Measurements from ENCODE around the gene ANKDD1B.

ANKDD1B gene

DNA sequence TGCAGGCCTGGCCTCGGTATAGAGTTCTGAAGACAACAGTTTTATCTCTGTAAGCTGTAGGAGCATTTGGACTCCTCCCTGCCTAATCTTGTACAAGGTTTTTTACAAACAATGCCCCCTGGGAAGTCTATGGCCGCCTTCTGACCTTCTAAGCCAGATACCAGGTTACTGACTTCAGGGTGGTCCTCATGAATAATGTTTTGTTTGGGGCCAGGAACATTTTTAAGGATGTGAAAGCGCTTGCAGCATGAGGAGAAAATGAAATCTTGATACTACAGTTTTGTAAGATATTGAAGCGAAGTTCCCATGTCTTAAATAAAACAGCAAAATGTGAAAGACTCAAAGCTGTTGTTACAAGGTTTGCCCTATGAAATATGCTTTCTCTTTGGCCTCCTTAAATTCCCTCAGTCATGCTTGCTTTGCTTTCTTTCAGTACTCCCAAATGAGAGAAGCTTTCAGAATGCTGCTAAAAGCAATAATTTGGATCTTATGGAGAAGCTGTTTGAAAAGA, 5.2 kb downstream of the ANKDD1B start:
- DNase-seq (ENCODE audit: low spot score), result no peak

GRCh38 chr5:75616971-75617621, 5.8 kb downstream of the ANKDD1B start:
- DNase-seq (ENCODE audit: low spot score), result no peak

DNA sequence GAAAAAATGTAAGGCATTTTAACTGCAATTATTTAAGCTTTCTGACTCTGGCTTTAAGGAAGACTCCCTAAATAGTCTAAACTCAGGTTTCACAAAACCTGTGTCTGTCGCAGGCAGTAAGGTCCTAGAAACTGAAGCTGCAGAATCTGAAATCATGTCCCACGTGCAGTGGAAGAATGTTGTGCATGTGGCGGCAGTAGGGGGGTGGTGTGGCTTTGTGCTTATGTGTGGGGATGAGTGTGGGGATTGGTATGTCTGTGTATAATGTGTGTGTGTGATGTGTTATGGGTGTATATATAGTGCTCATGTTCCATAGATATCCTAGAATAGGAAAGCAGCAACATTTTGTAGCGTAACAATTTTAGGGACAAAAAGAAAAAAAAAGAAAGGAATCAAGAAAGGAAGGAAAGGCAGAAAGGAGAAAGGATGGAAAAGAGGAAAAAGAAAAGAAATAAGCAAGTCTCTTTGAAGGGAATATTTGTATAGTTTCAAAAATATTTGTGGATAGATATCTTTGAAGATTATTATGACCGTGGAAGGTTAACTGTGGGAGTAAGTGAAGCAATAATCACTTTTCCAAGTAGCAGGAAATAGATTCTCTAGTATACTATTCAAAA, 6.6 kb downstream of the ANKDD1B start:
- no peak for DNase-seq (ENCODE audit: low spot score)

- no peak for DNase-seq (ENCODE audit: low spot score)
Measured at GRCh38 chr5:75620184-75620959, 9.1 kb downstream of the ANKDD1B start.

DNA sequence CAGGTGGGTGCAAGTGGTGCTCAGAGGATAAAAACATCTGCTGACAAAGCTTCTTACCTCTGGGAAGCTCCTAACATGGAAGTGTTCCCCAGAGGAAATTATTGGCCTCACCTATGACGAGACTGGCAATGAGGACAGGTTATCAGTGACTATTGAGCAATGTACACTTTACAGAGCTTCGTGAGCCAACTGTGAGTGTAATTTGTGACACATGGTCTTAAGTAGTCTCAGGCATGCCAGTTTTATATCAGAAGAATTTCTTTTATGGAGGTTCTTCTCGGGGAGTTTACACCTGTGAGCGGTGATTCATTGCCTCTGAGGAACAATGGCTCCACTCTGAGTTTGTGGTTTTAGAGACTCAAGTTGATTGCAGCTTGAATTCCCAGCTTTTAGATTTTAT, 11.3 kb downstream of the ANKDD1B start:
- peak; percentile 9 for DNase-seq (ENCODE audit: low spot score)

DNA sequence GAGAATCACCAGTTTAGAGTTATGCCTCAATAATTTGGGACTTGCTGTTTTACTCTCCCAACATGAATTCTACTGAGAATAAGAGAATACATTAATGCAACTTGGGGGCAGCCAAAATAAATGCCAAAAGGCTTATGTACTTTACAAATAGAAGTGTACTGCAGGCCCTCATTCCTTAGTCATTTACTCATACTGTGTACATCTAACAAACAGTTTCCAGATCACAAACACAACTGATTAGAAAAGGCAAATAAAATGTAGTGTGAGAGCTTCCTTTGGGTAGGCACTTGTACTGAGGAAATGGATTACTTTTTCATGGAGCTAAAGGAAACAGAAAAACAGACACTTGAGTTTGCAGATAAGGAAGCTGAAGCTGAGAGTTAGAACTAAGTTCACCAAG, 12.6 kb downstream of the ANKDD1B start:
- DNase-seq (ENCODE audit: low spot score), result no peak

DNA sequence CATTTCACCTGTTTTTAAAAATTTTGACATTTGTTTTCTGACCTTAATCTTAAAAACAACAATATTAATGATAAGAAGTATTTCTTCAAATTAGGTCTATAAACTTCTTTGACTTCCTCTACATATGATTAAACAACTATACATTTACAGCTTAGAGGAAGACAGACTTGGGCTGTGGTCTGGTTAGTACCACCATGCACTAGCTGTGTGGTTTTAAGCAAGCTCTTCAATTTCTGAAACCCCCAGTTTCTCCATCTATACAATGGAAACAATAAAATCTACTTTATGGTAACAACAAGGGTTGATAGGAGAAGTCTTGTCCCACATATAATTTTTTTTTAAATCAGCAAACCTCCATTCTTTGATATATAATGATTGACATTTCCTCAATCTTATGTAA, 15.7 kb downstream of the ANKDD1B start:
- DNase-seq (ENCODE audit: low spot score), result no peak

DNA sequence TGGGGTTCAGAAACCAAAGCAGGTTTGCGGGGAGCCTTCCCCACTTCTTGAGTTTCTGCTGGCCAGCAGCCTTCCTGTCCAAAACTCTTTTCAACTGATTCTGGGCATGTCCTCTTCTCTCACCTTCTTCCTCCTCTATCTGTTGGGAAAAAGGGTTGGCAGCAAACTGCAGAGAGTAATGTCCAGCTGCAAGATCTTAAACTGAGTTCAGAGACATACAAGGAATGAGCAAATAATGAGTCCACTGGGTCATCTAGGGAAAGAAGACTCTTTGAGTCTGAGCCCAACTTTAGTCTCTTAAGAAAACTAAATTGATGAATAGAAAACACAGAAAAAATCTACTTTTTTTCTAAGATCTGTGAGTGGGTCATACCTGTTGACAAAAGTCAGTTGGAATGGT, 16.5 kb downstream of the ANKDD1B start:
- DNase-seq (ENCODE audit: low spot score), result no peak

- DNase-seq (ENCODE audit: low spot score), result no peak
Measured at GRCh38 chr5:75630875-75631274, 19.6 kb downstream of the ANKDD1B start.

- DNase-seq (ENCODE audit: low spot score), result no peak
Measured at GRCh38 chr5:75632321-75632720, 21.1 kb downstream of the ANKDD1B start.

DNA sequence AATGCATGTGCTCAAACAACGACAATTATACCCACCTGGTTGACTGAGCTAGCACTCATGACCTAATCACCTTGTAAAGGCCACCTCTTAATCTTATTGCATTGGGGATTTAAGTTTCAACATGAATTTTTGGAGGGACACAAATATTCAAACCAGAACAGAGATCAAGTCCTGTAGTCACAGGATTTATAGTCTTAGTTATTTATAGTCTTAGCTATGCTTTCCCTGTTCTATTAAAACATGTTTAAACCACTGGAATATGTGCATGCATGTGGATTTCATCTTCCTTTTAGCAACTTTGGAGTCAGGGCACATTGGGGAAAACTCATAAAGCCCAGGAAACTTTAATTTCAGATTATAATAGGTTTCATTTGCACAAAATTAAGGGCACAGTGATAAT, 26.7 kb downstream of the ANKDD1B start:
- DNase-seq (ENCODE audit: low spot score), result no peak

DNA sequence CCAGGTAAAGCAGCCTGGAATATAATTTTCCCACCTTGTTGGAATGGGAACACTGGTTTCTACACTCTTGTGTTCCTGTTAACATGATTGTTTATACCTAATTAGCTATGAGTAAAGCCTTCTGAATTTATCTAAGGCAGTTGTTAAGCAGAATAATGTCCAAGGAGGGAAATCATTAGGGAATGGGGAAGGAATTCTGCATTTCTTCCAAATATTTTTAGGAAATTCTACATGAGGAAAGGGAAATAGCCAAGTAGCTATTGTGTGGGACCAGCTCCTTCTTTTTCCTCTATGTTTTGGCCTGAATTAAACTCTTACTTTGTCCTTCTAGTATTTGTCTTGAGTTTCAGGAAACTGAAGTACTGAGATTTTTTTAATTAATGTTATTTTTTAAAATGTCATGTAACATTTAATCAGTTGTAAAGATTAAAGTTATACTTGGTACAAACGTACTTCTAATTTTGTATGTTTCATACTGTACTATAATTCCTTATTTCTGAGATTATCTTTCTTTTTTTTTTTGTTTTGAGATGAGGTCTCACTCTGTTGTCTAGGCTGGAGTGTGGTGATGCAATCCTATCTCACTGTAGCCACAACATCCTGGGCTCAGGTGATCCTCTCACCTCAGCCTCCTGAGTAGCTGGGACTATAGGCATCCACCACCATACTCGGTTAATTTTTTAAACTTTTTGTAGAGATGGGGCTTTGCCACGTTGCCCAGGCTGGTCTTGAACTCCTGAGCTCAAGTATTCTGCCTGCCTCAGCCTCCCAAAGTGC, 28.5 kb downstream of the ANKDD1B start:
- DNase-seq (ENCODE audit: low spot score), result no peak

DNA sequence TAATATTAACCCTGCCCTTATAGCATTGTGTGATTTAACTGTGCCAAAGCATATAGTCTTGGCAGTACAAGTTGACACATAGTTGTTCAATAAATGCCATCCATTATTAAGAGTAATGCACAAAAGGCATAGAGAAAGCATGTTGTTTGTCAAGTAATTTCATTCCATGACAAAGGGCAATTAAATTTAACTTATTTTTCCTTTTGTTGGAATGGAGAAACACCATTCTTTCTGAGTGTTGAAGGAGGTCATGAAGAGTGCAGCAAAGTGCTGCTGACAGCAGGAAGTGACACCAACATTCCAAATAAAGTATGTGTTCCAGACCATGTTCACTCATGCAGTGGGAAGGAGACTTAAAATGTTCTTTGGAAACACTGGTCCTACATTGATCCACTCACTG, 29.1 kb downstream of the ANKDD1B start:
- DNase-seq (ENCODE audit: low spot score), result no peak

DNA sequence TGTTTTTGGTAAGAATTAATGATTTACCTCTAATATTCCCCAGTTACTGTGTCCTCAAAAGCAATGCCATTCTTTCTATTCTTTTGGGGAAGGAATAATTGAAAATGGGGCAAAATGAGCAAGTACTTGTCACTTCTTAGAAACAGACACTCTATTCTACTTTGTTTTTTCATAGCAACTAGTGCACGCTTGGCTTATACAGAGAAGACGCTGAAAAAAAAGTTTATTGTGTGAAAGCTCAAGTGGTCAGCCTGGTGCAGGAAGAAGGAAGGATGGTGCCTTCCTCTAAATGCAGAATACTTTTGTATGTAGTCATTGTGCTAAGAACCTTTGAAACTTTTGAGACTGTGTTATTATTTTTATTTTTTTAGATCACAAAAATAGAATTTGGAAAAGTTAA, 29.6 kb downstream of the ANKDD1B start:
- no peak for DNase-seq (ENCODE audit: low spot score)

- no peak for DNase-seq (ENCODE audit: low spot score)
Measured at GRCh38 chr5:75648712-75649111, 37.5 kb downstream of the ANKDD1B start.

DNA sequence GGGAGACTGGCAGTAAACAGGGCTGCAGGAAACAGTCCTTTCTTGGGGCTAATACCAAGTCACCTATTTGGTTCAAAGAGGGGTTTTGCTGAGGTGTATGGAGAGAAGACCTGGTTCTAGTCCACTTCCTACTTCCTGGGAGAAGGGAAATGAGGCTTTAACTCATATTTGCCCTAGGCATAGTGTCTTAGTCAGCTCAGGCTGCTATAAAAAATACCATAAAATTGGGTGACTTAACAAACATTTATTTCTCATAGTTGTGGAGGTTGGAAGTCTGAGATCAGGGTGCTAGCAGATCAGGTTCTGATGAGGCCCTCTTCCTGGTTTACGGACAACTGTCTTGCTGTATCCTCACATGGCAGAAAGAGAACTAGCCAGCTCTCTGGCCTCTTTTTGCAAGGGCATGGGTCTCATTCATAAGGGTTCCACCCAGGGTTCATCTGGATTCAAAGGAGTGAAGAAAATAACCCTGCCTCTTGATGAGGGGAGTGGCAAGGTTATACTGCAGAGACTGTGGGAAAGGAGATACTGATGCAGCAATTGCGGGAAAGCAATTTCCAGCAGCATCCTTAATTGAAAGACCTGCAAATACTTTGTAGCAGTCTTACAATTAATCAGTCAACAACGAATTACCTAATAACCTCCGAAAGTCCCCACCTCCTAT, 40.5 kb downstream of the ANKDD1B start:
- DNase-seq (ENCODE audit: low spot score), result no peak

DNA sequence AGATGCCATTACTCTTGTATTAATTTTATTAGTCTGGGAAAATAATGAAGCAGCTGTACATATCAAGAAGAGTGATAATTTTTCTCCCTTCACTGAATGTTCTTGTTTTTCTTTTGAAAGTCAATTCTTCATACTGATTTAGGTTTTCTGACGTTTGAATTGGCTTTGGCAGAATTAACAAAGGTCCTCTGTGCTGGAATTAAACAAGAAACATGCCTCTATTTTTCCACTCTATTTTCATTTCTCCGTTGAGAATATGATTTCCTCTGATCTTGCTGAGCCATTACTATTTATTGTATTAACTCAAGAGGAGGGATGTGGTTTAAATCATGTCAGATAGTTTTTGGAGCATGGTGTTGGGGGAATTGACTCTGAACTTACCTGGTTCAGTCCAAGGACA, 42.3 kb downstream of the ANKDD1B start:
- no peak for DNase-seq (ENCODE audit: low spot score)

DNA sequence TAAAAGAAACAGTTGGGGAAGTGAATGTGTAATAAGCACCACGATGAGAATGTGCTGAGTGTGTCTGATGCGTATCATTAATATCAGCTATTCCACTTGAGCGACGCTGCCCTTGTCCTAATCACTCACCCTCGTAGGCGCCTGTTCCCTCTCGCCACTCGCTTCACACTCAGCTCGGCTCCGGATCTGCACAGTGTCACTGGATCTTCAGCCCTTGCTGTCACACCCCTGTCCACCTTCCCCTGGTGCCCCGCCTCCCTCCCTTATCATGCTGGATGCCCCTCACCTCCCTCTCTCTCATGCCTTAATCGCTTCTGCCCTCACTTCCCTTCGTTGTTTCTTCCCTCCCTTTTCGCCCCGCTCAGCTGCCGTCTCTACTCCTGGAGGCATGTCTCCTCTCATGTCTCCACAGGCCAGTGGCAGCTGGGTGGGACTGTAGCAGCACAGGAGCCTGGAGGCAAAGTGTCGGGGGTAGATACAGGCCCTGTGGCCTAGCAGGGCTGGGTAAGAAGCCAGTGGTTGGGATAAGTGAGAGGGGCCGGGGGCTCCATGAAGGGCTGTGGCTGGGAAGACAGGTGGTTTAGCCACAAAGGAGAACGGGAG, 43.5 kb downstream of the ANKDD1B start:
- DNase-seq (ENCODE audit: low spot score), result no peak

DNA sequence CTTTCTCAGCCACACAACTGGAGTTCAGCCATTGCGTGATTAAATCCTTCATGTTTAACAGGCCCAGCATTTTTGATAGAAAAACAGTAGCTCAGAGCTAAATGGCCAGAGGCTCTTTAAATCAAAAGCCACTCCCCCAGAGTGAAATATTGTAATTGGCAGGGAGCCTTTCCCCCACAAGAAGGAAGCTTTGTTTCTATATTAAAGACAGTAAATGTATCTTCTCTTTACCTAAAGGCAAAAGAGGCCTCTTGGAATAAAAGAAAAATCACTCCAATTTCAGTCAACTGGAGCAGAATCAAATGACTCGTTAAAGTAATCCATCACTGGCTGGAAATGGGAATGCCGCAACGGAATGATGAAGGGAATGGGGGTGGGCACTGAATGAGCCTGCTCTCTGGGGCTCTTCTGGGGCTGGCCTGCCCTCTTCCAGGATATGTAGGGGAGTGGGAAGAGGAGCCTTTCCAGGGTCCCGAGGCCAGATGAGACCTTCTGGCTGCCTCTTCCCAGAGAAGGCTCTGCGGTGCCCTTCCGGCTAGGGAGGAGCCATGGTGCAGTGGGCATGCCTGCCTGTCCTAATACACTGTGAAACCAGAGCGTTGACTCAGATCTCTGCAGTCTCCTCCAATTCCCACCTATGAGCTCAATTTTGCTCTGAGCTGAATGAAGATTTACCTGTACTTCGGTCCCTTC, 45.2 kb downstream of the ANKDD1B start:
- peak; percentile 27 for DNase-seq (ENCODE audit: low spot score)

- DNase-seq (ENCODE audit: low spot score), result no peak
Measured at GRCh38 chr5:75659791-75660450, 48.7 kb downstream of the ANKDD1B start.

All from SW480 (cell line).